ENCODE data around the gene ADISSP.

Gene ADISSP

DNA sequence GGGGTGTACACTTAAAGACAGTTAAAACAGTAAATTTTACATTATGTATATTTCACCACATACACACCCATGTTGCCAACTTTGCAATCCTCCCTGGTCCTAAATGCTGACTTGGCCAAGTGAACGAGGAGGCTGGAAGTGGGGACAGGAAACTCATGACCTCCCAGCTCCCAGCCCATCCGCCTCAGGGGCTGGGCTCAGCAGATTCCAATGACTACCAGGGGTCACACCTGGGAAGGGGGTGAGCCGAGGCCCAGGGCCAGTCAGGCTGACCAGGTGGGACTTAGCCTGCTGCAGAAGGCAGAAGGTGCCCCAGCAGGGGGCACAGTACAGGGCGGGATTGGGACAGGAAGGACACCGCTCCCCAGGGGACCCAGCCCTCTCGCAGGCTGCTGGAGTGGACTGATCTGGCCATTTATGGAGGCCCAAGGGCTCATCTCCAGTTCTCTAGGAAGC, 57.5 kb downstream of the ADISSP start:
- no peak for TF ChIP-seq CTCF (conservative IDR thresholded peaks at IDR 0.05; ENCODE audit: control insufficient read depth, insufficient read depth, low read depth, low read length)
- no peak for DNase-seq (ENCODE audit: low read depth)
- H3K4me3 ChIP-seq (ENCODE audit: control insufficient read depth, low read depth, low read length), result no peak overlapping the region

GRCh38 chr20:3707508-3707899, 60.0 kb downstream of the ADISSP start:
- no peak overlapping the region for H3K4me3 ChIP-seq (ENCODE audit: control insufficient read depth, low read depth, low read length)
- TF ChIP-seq CTCF (conservative IDR thresholded peaks at IDR 0.05; ENCODE audit: control insufficient read depth, insufficient read depth, low read depth, low read length), result no peak
- no peak for DNase-seq (ENCODE audit: low read depth)

- peak; percentile 30 for DNase-seq (ENCODE audit: low read depth)
- TF ChIP-seq CTCF (conservative IDR thresholded peaks at IDR 0.05; ENCODE audit: control insufficient read depth, insufficient read depth, low read depth, low read length), result no peak
- no peak overlapping the region for H3K4me3 ChIP-seq (ENCODE audit: control insufficient read depth, low read depth, low read length)
These were observed 60.6 kb downstream of the ADISSP start for GRCh38 chr20:3706774-3707507.

- no peak for DNase-seq (ENCODE audit: low read depth)
- H3K4me3 ChIP-seq (ENCODE audit: control insufficient read depth, low read depth, low read length), result no peak overlapping the region
- no peak for TF ChIP-seq CTCF (conservative IDR thresholded peaks at IDR 0.05; ENCODE audit: control insufficient read depth, insufficient read depth, low read depth, low read length)
These were observed 61.4 kb downstream of the ADISSP start for GRCh38 chr20:3705970-3706739.

DNA sequence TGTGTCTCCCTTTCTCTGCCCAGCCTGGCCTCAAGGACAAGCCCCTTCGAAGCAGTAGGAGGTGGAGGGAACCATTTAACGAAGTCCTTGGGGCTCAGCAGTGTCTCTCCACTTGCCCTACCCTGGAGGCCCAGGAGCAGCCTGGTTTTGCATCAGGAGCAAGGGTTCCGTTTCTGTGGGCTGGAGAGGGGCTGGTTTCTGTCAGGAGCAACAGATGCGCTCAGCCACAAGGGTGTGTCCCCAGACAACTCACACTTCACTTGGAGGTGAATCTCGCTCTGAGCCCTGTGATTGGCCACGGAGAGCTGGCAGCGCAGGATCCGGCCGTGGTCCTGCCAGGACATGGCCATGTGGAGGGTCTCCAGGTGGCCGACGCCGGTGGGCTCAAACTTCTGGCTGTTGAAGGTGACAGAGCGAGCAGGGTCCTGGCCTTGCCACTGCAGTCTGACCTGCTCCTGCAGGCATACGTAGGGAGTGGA, 62.0 kb downstream of the ADISSP start:
- H3K4me3 ChIP-seq (ENCODE audit: control insufficient read depth, low read depth, low read length), result no peak overlapping the region
- TF ChIP-seq CTCF (conservative IDR thresholded peaks at IDR 0.05; ENCODE audit: control insufficient read depth, insufficient read depth, low read depth, low read length), result no peak
- no peak for DNase-seq (ENCODE audit: low read depth)

DNA sequence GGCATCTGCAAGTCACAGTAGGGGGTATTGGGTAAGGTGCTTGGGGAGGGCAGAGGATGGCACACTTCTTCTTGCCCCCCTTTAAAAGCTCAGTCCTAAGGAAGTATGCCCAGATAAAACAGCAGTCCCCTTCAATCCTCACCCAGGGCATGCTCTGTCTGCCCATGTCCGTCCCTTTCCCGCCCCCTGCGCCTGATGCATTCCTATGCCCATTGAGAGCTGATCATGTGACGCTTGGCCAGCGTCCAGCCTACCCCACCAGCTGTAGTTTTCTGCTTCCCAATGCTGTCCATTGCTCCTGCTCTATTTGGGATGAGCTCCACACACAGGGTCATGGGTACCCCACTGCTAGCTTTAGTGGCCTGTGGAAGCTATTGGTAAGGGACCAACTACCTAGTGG, 63.5 kb downstream of the ADISSP start:
- no peak for TF ChIP-seq CTCF (conservative IDR thresholded peaks at IDR 0.05; ENCODE audit: control insufficient read depth, insufficient read depth, low read depth, low read length)
- DNase-seq (ENCODE audit: low read depth), result no peak
- H3K4me3 ChIP-seq (ENCODE audit: control insufficient read depth, low read depth, low read length), result no peak overlapping the region
